ENCODE measurements around the gene SGCB. TPM values are rescaled to one million over a fixed set of nuclear protein-coding genes. Genes with fewer than 3 reads are reported as not detected.

The SGCB gene
- total RNA-seq, 1 donor = 36.2 TPM

DNA sequence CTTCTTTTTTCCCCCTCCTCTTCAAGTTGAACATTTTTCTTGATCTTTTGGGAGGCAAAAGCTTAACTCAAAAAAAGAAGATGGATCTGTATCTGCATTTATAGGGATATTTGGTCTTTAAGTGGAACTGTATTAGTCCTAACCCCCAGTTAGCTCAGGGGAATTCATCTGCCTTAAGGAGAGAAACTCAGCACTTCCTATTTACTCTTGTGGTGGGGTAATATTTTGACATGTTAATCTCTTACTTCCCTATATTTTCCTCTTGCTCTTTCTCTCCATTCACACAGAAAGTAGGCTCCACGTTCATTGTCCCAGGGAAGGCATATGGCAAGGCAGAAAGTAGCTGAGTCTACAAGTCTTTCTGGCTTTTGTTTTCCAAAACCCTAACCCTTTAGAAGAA is 23.2 kb downstream of the SGCB start:
- TF ChIP-seq, protein P1, sequence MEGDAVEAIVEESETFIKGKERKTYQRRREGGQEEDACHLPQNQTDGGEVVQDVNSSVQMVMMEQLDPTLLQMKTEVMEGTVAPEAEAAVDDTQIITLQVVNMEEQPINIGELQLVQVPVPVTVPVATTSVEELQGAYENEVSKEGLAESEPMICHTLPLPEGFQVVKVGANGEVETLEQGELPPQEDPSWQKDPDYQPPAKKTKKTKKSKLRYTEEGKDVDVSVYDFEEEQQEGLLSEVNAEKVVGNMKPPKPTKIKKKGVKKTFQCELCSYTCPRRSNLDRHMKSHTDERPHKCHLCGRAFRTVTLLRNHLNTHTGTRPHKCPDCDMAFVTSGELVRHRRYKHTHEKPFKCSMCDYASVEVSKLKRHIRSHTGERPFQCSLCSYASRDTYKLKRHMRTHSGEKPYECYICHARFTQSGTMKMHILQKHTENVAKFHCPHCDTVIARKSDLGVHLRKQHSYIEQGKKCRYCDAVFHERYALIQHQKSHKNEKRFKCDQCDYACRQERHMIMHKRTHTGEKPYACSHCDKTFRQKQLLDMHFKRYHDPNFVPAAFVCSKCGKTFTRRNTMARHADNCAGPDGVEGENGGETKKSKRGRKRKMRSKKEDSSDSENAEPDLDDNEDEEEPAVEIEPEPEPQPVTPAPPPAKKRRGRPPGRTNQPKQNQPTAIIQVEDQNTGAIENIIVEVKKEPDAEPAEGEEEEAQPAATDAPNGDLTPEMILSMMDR (IDR thresholded peaks at IDR 0.05; ENCODE audit: insufficient read depth, low read length) = no peak
- no peak for DNase-seq (ENCODE audit: low read depth)
- no peak overlapping the region for H3K4me3 ChIP-seq (ENCODE audit: low read depth, low read length)

DNA sequence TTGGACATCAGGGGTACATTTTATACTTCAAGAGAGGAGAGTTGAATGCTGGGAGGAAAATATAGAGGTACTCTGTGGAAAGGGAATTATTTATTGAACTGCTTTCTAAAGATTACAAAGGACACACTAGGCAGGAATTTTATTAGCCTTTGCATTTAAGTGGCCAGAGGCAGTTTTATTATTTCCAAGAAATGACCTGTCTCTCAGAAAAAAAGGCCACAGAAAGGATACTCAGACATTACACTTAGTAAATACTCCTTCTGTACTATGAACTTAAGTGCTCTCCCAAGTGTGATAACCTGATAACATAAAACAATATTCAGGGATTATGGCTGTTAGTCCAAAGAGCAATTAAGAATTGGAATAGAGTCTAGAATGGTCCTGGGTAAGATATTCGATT is 25.4 kb downstream of the SGCB start:
- DNase-seq (ENCODE audit: low read depth) = no peak
- TF ChIP-seq, protein P1 (IDR thresholded peaks at IDR 0.05; ENCODE audit: insufficient read depth, low read length) = no peak
- no peak overlapping the region for H3K4me3 ChIP-seq (ENCODE audit: low read depth, low read length)

DNA sequence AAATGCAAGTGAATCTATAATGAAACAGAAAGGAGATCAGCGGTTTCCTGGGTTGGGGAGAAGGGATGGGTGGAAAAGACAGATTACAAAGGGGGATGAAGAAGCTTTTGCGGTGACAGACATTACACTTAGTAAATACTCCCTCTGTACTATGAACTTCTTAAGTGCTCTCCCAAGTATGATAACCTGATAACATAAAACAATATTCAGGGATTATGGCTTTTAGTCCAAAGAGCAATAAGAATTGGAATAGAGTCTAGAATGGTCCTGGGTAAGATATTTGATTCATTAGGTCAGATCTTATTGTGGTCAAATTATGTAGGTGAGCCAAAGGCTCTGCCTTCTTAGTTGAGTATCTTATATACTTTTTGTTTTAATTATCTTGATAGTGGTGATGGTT is 27.1 kb downstream of the SGCB start:
- DNase-seq (ENCODE audit: low read depth) = peak; percentile 5
- H3K4me3 ChIP-seq (ENCODE audit: low read depth, low read length) = no peak overlapping the region
- TF ChIP-seq, protein P1 (IDR thresholded peaks at IDR 0.05; ENCODE audit: insufficient read depth, low read length) = no peak

DNA sequence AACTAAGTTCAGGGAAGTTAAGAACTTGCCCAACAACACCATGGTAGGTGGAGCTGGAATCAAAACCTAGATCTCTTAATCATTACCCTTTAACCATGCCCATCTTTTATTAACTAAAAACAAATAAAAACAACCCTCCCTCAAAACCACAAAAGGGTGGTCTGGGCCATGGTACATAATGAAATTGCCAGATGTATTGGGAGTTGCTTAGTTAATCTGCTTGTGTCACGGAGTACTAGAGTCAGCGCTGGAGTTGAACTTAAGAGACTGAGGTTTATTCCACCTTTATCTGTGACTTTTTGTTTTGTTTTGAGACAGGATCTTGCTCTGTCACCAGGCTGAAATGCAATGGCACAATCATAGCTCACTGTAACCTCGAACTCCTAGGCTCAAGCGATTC is 31.2 kb downstream of the SGCB start:
- DNase-seq (ENCODE audit: low read depth) = no peak
- no peak overlapping the region for H3K4me3 ChIP-seq (ENCODE audit: low read depth, low read length)
- TF ChIP-seq, protein P1 (IDR thresholded peaks at IDR 0.05; ENCODE audit: insufficient read depth, low read length) = no peak

DNA sequence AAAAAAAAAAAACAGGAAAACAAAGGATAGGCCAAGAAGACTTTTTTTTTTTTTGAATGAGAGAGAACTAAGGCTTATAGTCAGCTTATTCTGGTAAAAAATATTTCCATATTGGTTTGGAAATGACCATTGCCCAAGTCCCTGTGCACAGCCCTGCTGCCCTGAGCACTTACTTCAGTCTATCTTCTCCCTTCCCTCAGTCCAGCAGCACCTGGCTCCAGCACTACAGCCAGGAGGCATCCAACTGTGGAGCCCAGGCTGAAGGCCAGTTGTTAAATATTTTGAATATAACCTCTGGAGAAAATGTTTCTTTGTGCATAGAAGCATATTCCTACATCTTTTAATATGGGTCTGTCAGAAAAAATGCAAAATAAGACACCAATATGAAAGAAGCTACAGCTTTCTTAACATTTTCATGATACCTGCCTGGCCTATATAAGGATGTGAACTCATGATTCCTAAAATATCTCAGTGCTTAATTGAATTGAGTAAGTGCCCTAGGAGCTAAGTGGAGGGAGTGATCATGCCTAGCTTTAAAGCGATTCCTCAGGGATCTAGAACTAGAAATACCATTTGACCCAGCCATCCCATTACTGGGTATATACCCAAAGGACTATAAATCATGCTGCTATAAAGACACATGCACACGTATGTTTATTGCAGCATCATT is 32.4 kb downstream of the SGCB start:
- no peak for DNase-seq (ENCODE audit: low read depth)
- no peak overlapping the region for H3K4me3 ChIP-seq (ENCODE audit: low read depth, low read length)
- TF ChIP-seq, protein P1 (IDR thresholded peaks at IDR 0.05; ENCODE audit: insufficient read depth, low read length) = no peak

DNA sequence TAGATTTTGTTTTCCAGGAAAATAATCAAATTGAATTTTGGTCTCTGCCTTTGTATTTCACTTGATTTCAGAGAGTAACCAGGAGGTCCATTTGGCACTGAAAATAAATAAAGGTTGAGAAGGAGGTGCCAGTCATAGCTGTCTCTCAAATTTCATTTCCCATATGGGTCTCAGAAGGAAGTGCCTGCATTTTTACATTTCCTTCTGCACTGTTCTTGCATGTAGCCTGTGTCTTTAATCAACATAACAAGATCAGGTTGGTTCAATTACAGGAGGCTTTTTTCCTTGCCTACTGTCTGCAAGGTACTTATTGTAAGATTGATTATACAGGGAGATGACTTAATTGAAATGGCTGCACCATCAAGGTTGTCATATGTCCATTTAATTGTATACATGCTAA is 33.7 kb downstream of the SGCB start:
- TF ChIP-seq, protein P1 (IDR thresholded peaks at IDR 0.05; ENCODE audit: insufficient read depth, low read length) = no peak
- no peak for DNase-seq (ENCODE audit: low read depth)
- H3K4me3 ChIP-seq (ENCODE audit: low read depth, low read length) = no peak overlapping the region

DNA sequence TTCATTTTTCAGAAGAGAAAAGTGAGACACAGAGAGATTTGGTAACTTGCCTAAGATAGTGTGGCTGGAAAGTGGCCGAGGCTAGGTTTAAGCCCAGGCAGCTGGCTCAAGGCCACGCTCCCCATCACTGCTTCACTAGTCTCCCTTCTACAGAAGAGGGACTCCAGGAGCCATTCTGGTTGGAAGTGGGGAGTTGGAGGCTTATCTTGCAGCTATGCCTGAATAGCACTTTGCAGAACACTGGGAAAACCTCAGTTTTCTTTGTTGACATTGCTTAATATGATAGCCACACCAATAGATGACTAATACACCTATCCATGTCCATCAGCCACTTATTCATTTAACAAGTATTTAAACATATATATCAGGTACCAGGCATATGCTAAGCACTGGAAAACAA is 36.5 kb downstream of the SGCB start:
- TF ChIP-seq, protein P1 (IDR thresholded peaks at IDR 0.05; ENCODE audit: insufficient read depth, low read length) = no peak
- H3K4me3 ChIP-seq (ENCODE audit: low read depth, low read length) = no peak overlapping the region
- DNase-seq (ENCODE audit: low read depth) = peak; percentile 51

All from fibroblast of the aortic adventitia (primary cell).